Subcutaneous adipose tissue (tissue), 4 donors: ENCODE results near the gene NDEL1. TPM values are rescaled to one million over a fixed set of nuclear protein-coding genes. Genes with fewer than 3 reads are reported as not detected.

Source experiments
- CTCF ChIP-seq: fragments of 450-650 bp; IDR thresholded peaks from one replicate; pipeline ENCODE4 v1.5.1; 2016; ENCODE audit warnings: low read depth, mild to moderate bottlenecking, control low read depth, antibody characterized with exemption, moderate library complexity
- total RNA-seq, 4 donors: library from RNA; depleted of rRNA; stranded (reverse); fragments of >200 nt; gene quantifications; one replicate each; pipeline ENCODE4 v1.1.0, GENCODE V29; 2016

Gene NDEL1
- total RNA-seq, 4 donors from 2014 or later = 58.3 to 80.4 (median 67.3) TPM

DNA sequence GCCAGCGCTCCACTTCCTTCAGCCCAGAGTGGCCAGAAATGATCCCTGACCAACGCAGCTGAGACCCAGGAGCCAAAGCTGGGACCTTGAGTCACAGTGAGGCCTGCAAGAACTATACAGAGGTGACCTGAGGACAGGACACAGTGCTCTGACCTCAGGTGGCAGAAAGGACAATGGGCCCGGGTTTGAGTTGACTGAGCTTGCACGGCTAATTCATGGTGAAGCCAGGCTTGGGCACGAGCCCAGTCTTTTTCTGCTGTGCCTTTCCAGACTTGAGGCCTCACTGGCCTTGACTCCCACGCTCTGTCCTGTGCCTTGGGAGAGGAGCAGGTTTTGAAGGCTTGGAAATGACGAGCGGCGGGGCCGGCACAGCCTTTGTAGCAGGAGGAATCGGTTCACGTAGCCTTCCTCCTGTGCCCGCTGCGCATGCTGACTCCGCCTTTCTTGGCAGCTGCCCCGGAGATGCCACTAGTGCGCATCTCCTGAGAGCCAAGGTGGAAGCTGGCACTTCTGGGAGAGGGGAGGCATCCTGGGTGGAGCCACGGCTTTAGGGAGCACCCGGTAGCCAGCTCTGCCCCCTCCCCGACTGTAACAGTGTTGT lies 34.9 kb downstream of the NDEL1 start:
- no peak for TF ChIP-seq CTCF

GRCh38 chr17:8472663-8473062 lies 37.0 kb downstream of the NDEL1 start:
- TF ChIP-seq CTCF = no peak

DNA sequence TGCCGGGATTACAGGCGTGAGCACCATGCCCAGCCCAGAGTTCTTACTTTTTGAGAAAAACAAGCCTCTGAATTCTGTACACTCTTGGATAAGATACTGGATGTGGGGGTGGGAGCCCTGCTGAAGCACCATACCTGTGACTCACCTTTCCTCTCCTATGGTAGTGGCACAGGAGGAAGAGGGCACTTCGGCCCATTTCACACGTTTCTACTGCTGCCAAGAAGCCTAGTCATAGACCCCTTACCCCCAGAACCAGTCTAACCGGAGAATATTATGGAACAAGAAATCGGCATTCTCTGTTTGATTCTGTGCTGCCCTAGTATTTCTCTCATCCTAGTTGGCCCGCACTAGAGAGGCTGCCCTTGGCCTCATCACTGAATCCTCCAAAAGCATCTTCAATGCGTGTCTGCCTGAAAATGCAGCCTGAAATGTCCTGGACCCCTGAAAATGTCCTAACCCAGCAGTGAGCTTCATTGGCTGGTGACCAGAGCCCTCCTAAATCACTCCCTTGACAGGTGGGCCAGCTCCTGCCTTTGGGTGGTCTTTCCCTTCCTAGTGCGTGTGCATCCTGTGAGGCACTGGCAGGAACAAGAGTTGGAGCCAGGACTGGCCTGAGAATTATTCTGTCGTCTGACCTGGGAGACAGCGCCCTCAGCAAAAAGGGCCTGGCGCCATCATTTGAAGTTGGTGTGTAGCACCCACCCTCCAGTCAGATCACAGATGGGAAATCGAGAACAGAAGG lies 37.9 kb downstream of the NDEL1 start:
- TF ChIP-seq CTCF = no peak

GRCh38 chr17:8474826-8475225 lies 39.1 kb downstream of the NDEL1 start:
- no peak for TF ChIP-seq CTCF

DNA sequence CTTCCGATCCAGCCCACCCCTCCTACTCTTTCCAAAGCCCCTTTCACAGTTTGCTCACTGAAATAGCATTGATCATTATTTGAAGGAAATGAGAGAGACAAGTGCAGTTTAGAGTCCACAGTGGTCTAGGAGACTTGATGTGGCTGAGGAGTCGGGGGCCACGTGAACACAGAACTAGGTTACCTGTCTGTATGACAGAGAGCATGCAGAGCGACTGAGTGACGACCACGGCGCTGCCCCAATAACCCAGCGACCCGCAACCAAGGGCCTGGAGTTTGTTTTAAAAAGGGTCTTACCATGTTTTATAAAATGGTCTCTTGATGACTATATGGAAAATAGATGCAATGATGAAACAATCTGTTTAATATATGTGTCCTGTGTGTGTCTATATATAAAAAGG lies 39.5 kb downstream of the NDEL1 start:
- no peak for TF ChIP-seq CTCF

DNA sequence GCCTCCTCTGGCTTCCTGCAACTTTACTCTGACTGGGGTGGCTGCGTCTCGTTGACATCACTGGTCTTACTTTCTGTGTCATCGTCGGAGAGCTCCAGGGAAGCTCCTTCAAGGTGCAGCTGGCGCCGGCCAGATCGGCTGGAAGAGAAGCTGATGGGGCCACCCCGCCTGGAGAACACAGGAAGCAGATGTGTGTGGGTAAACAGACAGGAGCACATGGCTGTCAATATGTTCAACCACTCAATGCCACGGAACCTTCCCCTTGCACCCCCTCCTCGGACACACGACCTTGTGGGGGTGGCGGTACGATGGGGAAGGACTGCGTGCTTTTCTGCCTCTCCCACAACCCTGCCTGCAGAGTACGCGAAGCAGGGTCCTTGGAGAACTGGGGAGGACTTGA lies 40.1 kb downstream of the NDEL1 start:
- TF ChIP-seq CTCF = no peak

- TF ChIP-seq CTCF = no peak
Measured at GRCh38 chr17:8476741-8477140, 41.1 kb downstream of the NDEL1 start.
